Peyer's patch (tissue), 4 donors: ENCODE measurements around the gene LAGE3. TPM values are rescaled to one million over a fixed set of nuclear protein-coding genes. Genes with fewer than 3 reads are reported as not detected.

Experiments used
- DNase-seq, 3 donors: peaks; one replicate each; pipeline ENCODE4 v3.0.0-alpha.2; 2017 to 2019
- H3K27ac ChIP-seq, 4 donors: fragments of 200-600 bp; sonication (generic); one replicate each; pipeline ENCODE4 v1.5.1; 2016 to 2019
- H3K27me3 ChIP-seq, 2 donors: fragments of 200-600 bp; sonication (generic); one replicate each; pipeline ENCODE4 v1.5.1; 2019
- H3K36me3 ChIP-seq, 3 donors: fragments of 200-600 bp; sonication (generic); one replicate each; pipeline ENCODE4 v1.5.1; 2016 to 2019
- H3K4me1 ChIP-seq, 4 donors: fragments of 200-600 bp; sonication (generic); one replicate each; pipeline ENCODE4 v1.5.1; 2016 to 2019
- H3K4me3 ChIP-seq, 4 donors: fragments of 200-600 bp; sonication (generic); 1 replicate in 3 of 4; 2 replicates in 1 of 4; pipeline ENCODE4 v1.5.1; 2016 to 2019; ENCODE audit warnings: mild to moderate bottlenecking in 1 of 4
- H3K9me3 ChIP-seq, 4 donors: fragments of 200-600 bp; sonication (generic); one replicate each; pipeline ENCODE4 v1.5.1; 2016 to 2019; ENCODE audit warnings: mild to moderate bottlenecking in 1 of 4
- POLR2A ChIP-seq, 2 donors: fragments of 450-650 bp; IDR thresholded peaks; one replicate each; pipeline ENCODE4 v1.5.1; 2017; ENCODE audit warnings: antibody characterized with exemption in 2 of 2, mild to moderate bottlenecking in 2 of 2, moderate library complexity in 2 of 2
- total RNA-seq, 4 donors: library from RNA; depleted of rRNA; stranded (reverse); fragments of >200 nt; gene quantifications; one replicate each; pipeline ENCODE4 v1.1.0, GENCODE V29; 2016
- TF ChIP-seq, protein P1 (sequence below), 6 experiments: fragments of 450-650 bp in 4 of 6; fragments of 200-600 bp in 2 of 6; sonication (generic) in 1 of 6; IDR thresholded peaks; one replicate each; pipeline ENCODE4 v1.5.1; 2017 to 2019; ENCODE audit warnings: antibody characterized with exemption in 6 of 6, mild to moderate bottlenecking in 3 of 6, moderate library complexity in 1 of 6

LAGE3 gene
- total RNA-seq, 4 donors from 2014 or later: 8.5 to 15.7 (median 10.8) TPM

DNA sequence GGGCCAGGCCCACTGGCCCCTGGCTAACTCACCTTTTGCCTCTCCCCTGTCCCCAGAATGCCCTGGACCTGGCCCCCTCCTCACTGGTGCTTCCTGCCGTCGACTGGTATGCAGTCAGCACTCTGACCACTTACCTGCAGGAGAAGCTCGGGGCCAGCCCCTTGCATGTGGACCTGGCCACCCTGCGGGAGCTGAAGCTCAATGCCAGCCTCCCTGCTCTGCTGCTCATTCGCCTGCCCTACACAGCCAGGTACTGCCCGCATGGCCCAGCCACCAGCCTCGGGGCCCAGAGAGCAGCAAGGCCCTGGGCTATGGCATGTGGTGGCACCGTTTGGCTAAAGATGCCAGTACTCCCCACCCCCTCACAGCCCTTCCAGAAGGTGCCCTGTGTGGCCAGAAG is 46.9 kb downstream of the LAGE3 start:
- no peaks in the 10 kb centered on the region for H3K27me3 ChIP-seq
- DNase-seq: no peak
- no peaks in the 10 kb centered on the region for H3K9me3 ChIP-seq
- TF ChIP-seq, protein P1, sequence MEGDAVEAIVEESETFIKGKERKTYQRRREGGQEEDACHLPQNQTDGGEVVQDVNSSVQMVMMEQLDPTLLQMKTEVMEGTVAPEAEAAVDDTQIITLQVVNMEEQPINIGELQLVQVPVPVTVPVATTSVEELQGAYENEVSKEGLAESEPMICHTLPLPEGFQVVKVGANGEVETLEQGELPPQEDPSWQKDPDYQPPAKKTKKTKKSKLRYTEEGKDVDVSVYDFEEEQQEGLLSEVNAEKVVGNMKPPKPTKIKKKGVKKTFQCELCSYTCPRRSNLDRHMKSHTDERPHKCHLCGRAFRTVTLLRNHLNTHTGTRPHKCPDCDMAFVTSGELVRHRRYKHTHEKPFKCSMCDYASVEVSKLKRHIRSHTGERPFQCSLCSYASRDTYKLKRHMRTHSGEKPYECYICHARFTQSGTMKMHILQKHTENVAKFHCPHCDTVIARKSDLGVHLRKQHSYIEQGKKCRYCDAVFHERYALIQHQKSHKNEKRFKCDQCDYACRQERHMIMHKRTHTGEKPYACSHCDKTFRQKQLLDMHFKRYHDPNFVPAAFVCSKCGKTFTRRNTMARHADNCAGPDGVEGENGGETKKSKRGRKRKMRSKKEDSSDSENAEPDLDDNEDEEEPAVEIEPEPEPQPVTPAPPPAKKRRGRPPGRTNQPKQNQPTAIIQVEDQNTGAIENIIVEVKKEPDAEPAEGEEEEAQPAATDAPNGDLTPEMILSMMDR (IDR thresholded peaks at IDR 0.05): no peak
- no peak for TF ChIP-seq POLR2A (IDR thresholded peaks at IDR 0.05)
- peaks cover 0 to 15% (median 0%) of the 10 kb centered on the region in 4 donors for H3K4me1 ChIP-seq
- H3K36me3 ChIP-seq: peaks cover 0 to 17% (median 0%) of the 10 kb centered on the region in 3 donors
- H3K27ac ChIP-seq: no peak overlapping the region
- no peak overlapping the region for H3K4me3 ChIP-seq

DNA sequence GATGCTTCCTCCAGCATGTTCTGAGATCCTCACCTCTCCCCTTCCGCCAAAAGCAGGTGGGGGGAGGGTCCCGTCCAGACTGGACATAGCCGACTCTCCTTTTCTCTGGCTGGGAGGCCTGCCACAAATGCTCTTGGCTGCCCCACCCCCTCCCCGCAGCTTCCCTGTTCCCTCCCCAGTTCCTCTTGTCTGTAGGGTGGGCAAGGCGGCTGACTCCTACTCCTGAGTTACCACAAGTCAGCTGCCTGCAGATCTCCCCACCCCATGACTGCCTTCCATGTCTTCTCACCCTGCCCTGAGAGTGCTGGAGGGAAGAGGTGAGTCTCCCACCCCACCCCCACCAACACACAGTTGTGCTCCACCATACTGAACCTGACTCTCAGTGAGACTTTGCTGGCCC is 47.7 kb downstream of the LAGE3 start:
- Histone ChIP-seq H3K36me3 (peaks cover 0 to 17% (median 0%) of the 10 kb centered on the region in 3 donors), H3K4me1 (peaks cover 0 to 15% (median 0%) of the 10 kb centered on the region in 4 donors), H3K4me3 (no peak overlapping the region), H3K27me3 (no peaks in the 10 kb centered on the region), H3K9me3 (no peaks in the 10 kb centered on the region), H3K27ac (peak overlapping the region in 2 of 4 donors; percentile 17 to 30)
- TF ChIP-seq, protein P1 (IDR thresholded peaks at IDR 0.05): no peak
- TF ChIP-seq POLR2A (IDR thresholded peaks at IDR 0.05): no peak
- no peak for DNase-seq

DNA sequence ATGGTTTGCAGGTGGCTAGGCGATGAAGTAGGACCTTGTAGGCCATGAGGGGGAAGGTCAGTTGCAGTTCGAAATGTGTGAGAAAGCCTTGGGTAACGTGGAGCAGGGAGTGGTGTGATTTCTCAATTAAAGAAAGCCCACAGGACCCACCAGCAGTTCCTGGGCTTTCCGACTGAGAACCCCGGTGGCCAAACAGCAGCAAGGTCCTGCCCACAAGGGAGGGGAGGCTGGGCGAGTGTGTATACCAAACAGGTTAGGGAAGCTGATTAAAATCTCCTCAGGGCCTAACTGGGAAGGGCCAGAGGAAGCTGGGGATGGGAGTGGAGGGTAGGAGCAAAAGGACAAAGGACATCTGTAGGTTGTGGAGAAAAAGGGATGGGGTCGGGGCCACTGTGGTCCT is 48.2 kb downstream of the LAGE3 start:
- no peaks in the 10 kb centered on the region for H3K9me3 ChIP-seq
- no peaks in the 10 kb centered on the region for H3K27me3 ChIP-seq
- peaks cover 0 to 15% (median 0%) of the 10 kb centered on the region in 4 donors for H3K4me1 ChIP-seq
- no peak overlapping the region for H3K4me3 ChIP-seq
- peak overlapping the region in 2 of 4 donors; percentile 17 to 30 for H3K27ac ChIP-seq
- H3K36me3 ChIP-seq: peaks cover 0 to 17% (median 0%) of the 10 kb centered on the region in 3 donors
- TF ChIP-seq POLR2A (IDR thresholded peaks at IDR 0.05): no peak
- TF ChIP-seq, protein P1 (IDR thresholded peaks at IDR 0.05): no peak
- DNase-seq: no peak

DNA sequence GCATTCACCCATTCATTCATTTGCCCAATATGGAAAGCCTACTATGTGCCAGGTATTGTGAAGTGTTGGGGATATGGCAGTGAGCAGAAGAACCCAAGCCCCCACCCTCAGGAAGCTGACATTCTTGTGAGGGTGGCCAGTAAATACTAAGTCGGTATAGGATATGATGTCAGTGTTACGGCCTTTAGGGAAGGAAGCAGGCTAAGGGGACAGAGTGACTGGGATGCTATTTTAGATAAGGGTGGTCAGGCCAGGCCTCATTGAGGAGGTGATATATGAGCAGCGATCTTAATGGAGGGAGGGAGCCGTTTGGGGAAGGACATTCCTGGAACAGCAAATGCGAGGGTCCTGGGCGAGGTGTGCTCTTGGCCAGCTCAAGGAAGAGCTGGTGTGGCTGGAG is 48.6 kb downstream of the LAGE3 start:
- H3K27me3 ChIP-seq: no peaks in the 10 kb centered on the region
- H3K27ac ChIP-seq: peak overlapping the region in 1 of 4 donors; percentile 30
- TF ChIP-seq POLR2A (IDR thresholded peaks at IDR 0.05): no peak
- TF ChIP-seq, protein P1 (IDR thresholded peaks at IDR 0.05): no peak
- no peak for DNase-seq
- no peaks in the 10 kb centered on the region for H3K9me3 ChIP-seq
- peaks cover 0 to 17% (median 0%) of the 10 kb centered on the region in 3 donors for H3K36me3 ChIP-seq
- peaks cover 0 to 15% (median 0%) of the 10 kb centered on the region in 4 donors for H3K4me1 ChIP-seq
- H3K4me3 ChIP-seq: no peak overlapping the region

DNA sequence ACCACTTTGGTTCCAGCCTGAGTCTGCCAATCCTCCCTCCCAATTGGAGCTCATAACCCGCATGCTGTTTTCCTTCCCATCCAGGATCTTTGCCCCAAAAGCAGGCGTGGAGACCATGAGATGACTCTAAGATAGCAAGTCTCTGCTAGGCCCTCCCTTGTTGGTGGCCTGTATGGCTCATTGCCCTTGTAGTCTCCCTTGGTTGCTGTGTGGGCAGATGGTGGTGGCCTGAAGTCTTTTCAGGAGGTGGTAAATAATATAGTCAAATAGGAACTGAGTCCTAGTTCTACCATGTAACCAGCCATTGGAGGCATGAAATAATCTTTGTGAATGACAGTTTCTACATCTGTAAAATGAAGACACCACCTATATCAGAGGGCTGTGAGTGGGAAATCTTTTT is 49.4 kb downstream of the LAGE3 start:
- DNase-seq: no peak
- Histone ChIP-seq H3K27ac (peak overlapping the region in 2 of 4 donors; percentile 86 to 88), H3K4me3 (peak overlapping the region in 2 of 4 donors; percentile 78 to 90)

More for the DNA sequence above, 49.4 kb downstream of the LAGE3 start:
- peaks cover 0 to 17% (median 0%) of the 10 kb centered on the region in 3 donors for H3K36me3 ChIP-seq
- no peaks in the 10 kb centered on the region for H3K27me3 ChIP-seq
- peaks cover 0 to 15% (median 0%) of the 10 kb centered on the region in 4 donors for H3K4me1 ChIP-seq
- no peaks in the 10 kb centered on the region for H3K9me3 ChIP-seq
- no peak for TF ChIP-seq POLR2A (IDR thresholded peaks at IDR 0.05)
- TF ChIP-seq, protein P1 (IDR thresholded peaks at IDR 0.05): no peak
